Kidney (tissue), 14 donors: ENCODE results near the gene KPNA5. TPM values are rescaled to one million over a fixed set of nuclear protein-coding genes. Genes with fewer than 3 reads are reported as not detected.
"Not testable (repeated sequence)": the region's sequence is repeated elsewhere in the genome, so short reads cannot be mapped to it uniquely, and the experiment has no call there.

Experiments used
- DNase-seq, 5 donors: peaks; one replicate each; pipeline ENCODE4 v3.0.0-alpha.2; 2013 to 2020
- FAIRE-seq: peaks from 2 replicates; lab custom pipeline; 2012; peaks lifted over from hg19 to GRCh38; lab: Jason Lieb, UNC
- H3K27ac ChIP-seq, 2 donors: one replicate each; pipeline ENCODE4 v1.7.0; 2013; ENCODE audit warnings: low read depth in 2 of 2, low read length in 2 of 2, inconsistent platforms in 1 of 2
- H3K27me3 ChIP-seq: one replicate; pipeline ENCODE4 v1.7.1; 2013; ENCODE audit warnings: low read length, inconsistent platforms; ENCODE audit not compliant: control insufficient read depth, insufficient read depth
- H3K36me3 ChIP-seq, 3 donors: one replicate each; pipeline versions ENCODE4 v1.7.0 to v1.7.1; 2013; ENCODE audit warnings: low read length in 3 of 3, control low read depth in 1 of 3, inconsistent platforms in 1 of 3; ENCODE audit not compliant: insufficient read depth in 3 of 3, control insufficient read depth in 2 of 3
- H3K4me1 ChIP-seq, 3 donors: one replicate each; pipeline versions ENCODE4 v1.7.0 to v1.7.1; 2013; ENCODE audit warnings: low read length in 3 of 3, inconsistent platforms in 1 of 3, low read depth in 1 of 3; ENCODE audit not compliant: control insufficient read depth in 2 of 3, insufficient read depth in 2 of 3
- H3K4me3 ChIP-seq, 3 donors: one replicate each; pipeline versions ENCODE4 v1.7.0 to v1.8.1; 2013; ENCODE audit warnings: low read length in 3 of 3, control low read depth in 1 of 3, inconsistent platforms in 1 of 3
- H3K9ac ChIP-seq, 3 donors: one replicate each; pipeline versions ENCODE4 v1.7.0 to v1.7.1; 2013; ENCODE audit warnings: low read length in 3 of 3, control low read depth in 1 of 3, inconsistent platforms in 1 of 3
- H3K9me3 ChIP-seq, 3 donors: one replicate each; pipeline versions ENCODE4 v1.7.0 to v1.7.1; 2013; ENCODE audit warnings: low read length in 3 of 3, control low read depth in 1 of 3, inconsistent platforms in 1 of 3; ENCODE audit not compliant: control insufficient read depth in 2 of 3, insufficient read depth in 1 of 3
- CTCF ChIP-seq: IDR thresholded peaks from 3 replicates; pipeline ENCODE4 v1.5.1; 2012; ENCODE audit warnings: mild to moderate bottlenecking, moderate library complexity, borderline replicate concordance; ENCODE audit not compliant: insufficient read depth; ENCODE audit errors: extremely low read depth
- intact Hi-C: fragments of 100-400 bp; cut with DNase I; formaldehyde crosslinking; loops from one replicate; pipeline ENCODE4 v1.11.1; 2022
- polyA plus RNA-seq: library from polyadenylated mRNA; stranded (reverse); fragments of 350-450 nt; fragmentation: Illumina TruSeq; extraction: RNeasy Lipid Tissue Mini Kit (QIAGEN cat#74804); gene quantifications from one replicate; pipeline ENCODE4 v1.2.3, GENCODE V29; 2014; ENCODE audit warnings: low read depth, low replicate concordance; ENCODE audit not compliant: insufficient read depth
- total RNA-seq: library from RNA; stranded (reverse); fragmentation: NEBNext Ultra II Directional; extraction: Animal tissue kit (Norgen Biotek cat#: 25700); gene quantifications from one replicate; pipeline ENCODE4 v1.2.1, GENCODE V29; 2021
- donor health status: control.
- donor health status: control.
- donor health status: control.
- donor health status: control.
- donor health status: control.
- donor health status: DM: yes; HTN: yes; CAD: no.
- donor health status: Normal renal cell carcinoma (clear cell type).

The KPNA5 gene
- total and polyA plus RNA-seq, 2 donors from 2014 or later: 2.5 to 18.2 TPM

GRCh38 chr6:116662202-116662601, 18.8 kb upstream of the KPNA5 start:
- no peak for FAIRE-seq
- Histone ChIP-seq H3K4me3 (no peak overlapping the region), H3K36me3 (no peaks in the 10 kb centered on the region), H3K27me3 (no peaks in the 10 kb centered on the region), H3K4me1 (peaks cover 0 to 2% (median 0%) of the 10 kb centered on the region in 3 donors), H3K27ac (no peak overlapping the region), H3K9me3 (no peaks in the 10 kb centered on the region), H3K9ac (no peak overlapping the region)
- no peak for DNase-seq
- no peak for TF ChIP-seq CTCF
- intact Hi-C loops: no loop called here

GRCh38 chr6:116663308-116663707, 17.7 kb upstream of the KPNA5 start:
- no peak for TF ChIP-seq CTCF

GRCh38 chr6:116664169-116664568, 16.8 kb upstream of the KPNA5 start:
- DNase-seq, H3K4me1 ChIP-seq, H3K4me3 ChIP-seq, H3K9me3 ChIP-seq, H3K27me3 ChIP-seq, intact Hi-C loops, H3K27ac ChIP-seq, FAIRE-seq, H3K36me3 ChIP-seq, H3K9ac ChIP-seq: not testable (repeated sequence)

More at GRCh38 chr6:116663308-116663707, 17.7 kb upstream of the KPNA5 start:
- Histone ChIP-seq H3K4me3 (no peak overlapping the region), H3K9ac (no peak overlapping the region), H3K9me3 (no peaks in the 10 kb centered on the region), H3K27me3 (no peaks in the 10 kb centered on the region), H3K4me1 (peaks cover 0 to 2% (median 0%) of the 10 kb centered on the region in 3 donors), H3K27ac (no peak overlapping the region), H3K36me3 (no peaks in the 10 kb centered on the region)
- DNase-seq: no peak
- intact Hi-C loops: no loop called here
- FAIRE-seq: no peak

- TF ChIP-seq CTCF: no peak
- Histone ChIP-seq H3K9me3 (no peaks in the 10 kb centered on the region), H3K9ac (no peak overlapping the region), H3K27ac (no peak overlapping the region), H3K4me1 (peaks cover 0 to 2% (median 0%) of the 10 kb centered on the region in 3 donors), H3K36me3 (no peaks in the 10 kb centered on the region), H3K4me3 (no peak overlapping the region), H3K27me3 (no peaks in the 10 kb centered on the region)
- intact Hi-C loops: no loop called here
- DNase-seq: no peak
- FAIRE-seq: no peak
These were observed 15.5 kb upstream of the KPNA5 start for GRCh38 chr6:116665464-116665863.
